NCI-H2227 (cell line): ENCODE measurements around the gene TSPAN33.
A peak's percentile ranks its signal among the peaks of the same experiment; 100 is the strongest.
"Not testable (repeated sequence)": the region's sequence is repeated elsewhere in the genome, so short reads cannot be mapped to it uniquely, and the experiment has no call there.

ENCODE experiments used
- DNase-seq: peaks from one replicate; lab custom pipeline; 2025; ENCODE audit not compliant: unreplicated experiment; lab: John Stamatoyannopoulos, UW

The TSPAN33 gene

GRCh38 chr7:129144095-129144833, at the start of gene TSPAN33:
TSPAN33 (plus strand) TSS chr7:129144707; CDS start chr7:129144981, 274 bp downstream.
- DNase-seq, result peak; percentile 91

- DNase-seq, result no peak
Observed at GRCh38 chr7:129095258-129095657, 49.2 kb upstream of the TSPAN33 start.

- no peak for DNase-seq
Observed at GRCh38 chr7:129098409-129099084, 46.0 kb upstream of the TSPAN33 start.

GRCh38 chr7:129100827-129101166, 43.7 kb upstream of the TSPAN33 start:
- DNase-seq, result no peak

- no peak for DNase-seq
Observed at GRCh38 chr7:129101746-129102145, 42.8 kb upstream of the TSPAN33 start.

GRCh38 chr7:129103561-129104324, 40.8 kb upstream of the TSPAN33 start:
- DNase-seq, result no peak

GRCh38 chr7:129108581-129108980, 35.9 kb upstream of the TSPAN33 start:
- DNase-seq, result no peak

GRCh38 chr7:129110258-129110981, 34.1 kb upstream of the TSPAN33 start:
- DNase-seq, result no peak

GRCh38 chr7:129110982-129111376, 33.5 kb upstream of the TSPAN33 start:
- no peak for DNase-seq

GRCh38 chr7:129115676-129116075, 28.8 kb upstream of the TSPAN33 start:
- DNase-seq, result no peak

- no peak for DNase-seq
Observed at GRCh38 chr7:129118182-129118581, 26.3 kb upstream of the TSPAN33 start.

- DNase-seq, result no peak
Observed at GRCh38 chr7:129118976-129119375, 25.5 kb upstream of the TSPAN33 start.

GRCh38 chr7:129121501-129122077, 22.9 kb upstream of the TSPAN33 start:
- DNase-seq, result not testable (repeated sequence)

GRCh38 chr7:129122078-129122750, 22.3 kb upstream of the TSPAN33 start:
- no peak for DNase-seq

- peak; percentile 29 for DNase-seq
Observed at GRCh38 chr7:129122751-129123509, 21.6 kb upstream of the TSPAN33 start.

GRCh38 chr7:129123510-129123857, 21.0 kb upstream of the TSPAN33 start:
- no peak for DNase-seq

- DNase-seq, result no peak
Observed at GRCh38 chr7:129126314-129126713, 18.2 kb upstream of the TSPAN33 start.

GRCh38 chr7:129127154-129127553, 17.4 kb upstream of the TSPAN33 start:
- DNase-seq, result no peak

- no peak for DNase-seq
Observed at GRCh38 chr7:129127601-129128000, 16.9 kb upstream of the TSPAN33 start.
